ENCODE data around the gene KRTAP5-11.
"Not testable (repeated sequence)": the region's sequence is repeated elsewhere in the genome, so short reads cannot be mapped to it uniquely, and the experiment has no call there.

Gene KRTAP5-11, protein sequence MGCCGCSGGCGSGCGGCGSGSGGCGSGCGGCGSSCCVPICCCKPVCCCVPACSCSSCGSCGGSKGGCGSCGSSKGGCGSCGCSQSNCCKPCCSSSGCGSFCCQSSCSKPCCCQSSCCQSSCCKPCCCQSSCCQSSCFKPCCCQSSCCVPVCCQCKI

DNA sequence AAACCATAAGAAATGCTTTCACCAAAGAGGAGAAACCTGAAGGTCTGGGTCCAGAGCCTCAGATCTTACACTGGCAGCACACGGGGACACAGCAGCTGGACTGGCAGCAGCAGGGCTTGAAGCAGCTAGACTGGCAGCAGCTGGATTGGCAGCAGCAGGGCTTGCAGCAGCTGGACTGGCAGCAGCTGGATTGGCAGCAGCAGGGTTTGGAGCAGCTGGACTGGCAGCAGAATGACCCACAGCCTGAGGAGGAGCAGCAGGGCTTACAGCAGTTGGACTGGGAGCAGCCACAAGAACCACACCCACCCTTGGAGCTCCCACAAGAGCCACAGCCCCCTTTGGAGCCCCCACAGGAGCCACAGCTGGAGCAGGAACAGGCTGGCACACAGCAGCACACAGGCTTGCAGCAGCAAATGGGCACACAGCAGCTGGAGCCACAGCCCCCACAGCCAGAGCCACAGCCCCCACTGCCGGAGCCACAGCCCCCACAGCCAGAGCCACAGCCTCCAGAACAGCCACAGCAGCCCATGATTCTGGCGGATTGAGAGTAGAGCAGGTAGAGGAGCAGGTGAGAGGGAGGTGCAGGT, at the start of gene KRTAP5-11:
Gene KRTAP5-11 (minus strand): TSS at position 567 of the 587 bp plus-strand sequence. CDS start 38 bp downstream, at position 529.
- FAIRE-seq, result no peak
- DNase-seq (ENCODE audit: low spot score), result no peak

DNA sequence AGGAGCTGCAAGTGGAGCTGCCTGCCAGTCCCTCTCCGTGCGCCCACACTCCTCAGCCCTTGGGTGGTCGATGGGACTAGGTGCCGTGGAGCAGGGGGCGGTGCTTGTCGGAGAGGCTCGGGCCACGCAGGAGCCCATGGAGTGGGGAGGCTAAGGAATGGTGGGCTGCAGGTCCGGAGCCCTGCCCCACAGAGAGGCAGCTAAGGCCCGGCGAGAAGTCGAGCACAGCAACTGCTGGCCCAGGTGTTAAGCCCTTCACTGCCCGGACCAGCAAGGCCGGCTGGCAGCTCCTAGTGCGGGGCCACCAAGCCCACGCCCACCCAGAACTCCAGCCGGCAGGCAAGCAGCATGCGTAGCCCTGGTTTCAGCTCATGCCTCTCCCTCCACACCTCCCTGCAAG, 48.9 kb upstream of the KRTAP5-11 start:
- FAIRE-seq; DNase-seq (ENCODE audit: low spot score): not testable (repeated sequence)

DNA sequence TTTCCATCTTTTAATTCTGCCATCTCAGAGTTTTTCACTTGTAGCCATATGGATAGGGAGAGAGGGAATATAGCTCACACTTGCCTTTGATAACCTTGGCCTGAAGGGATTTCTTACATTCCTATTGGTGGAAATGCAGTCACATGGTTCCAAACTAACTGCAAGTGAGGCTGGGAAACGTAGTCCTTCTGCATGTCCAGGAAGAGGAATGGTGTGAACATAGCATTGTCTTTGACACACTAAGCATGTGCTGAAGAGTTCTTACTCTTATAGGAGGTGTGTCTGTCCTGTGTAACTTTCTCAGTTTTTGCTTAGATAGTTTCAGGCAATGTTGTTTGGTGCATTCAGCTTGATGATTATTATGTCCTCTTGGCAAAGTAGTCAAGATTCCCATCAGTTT, 47.4 kb upstream of the KRTAP5-11 start:
- DNase-seq (ENCODE audit: low spot score); FAIRE-seq: not testable (repeated sequence)

GRCh38 chr11:71628943-71629342, 46.3 kb upstream of the KRTAP5-11 start:
- not testable (repeated sequence) for FAIRE-seq; DNase-seq (ENCODE audit: low spot score)

DNA sequence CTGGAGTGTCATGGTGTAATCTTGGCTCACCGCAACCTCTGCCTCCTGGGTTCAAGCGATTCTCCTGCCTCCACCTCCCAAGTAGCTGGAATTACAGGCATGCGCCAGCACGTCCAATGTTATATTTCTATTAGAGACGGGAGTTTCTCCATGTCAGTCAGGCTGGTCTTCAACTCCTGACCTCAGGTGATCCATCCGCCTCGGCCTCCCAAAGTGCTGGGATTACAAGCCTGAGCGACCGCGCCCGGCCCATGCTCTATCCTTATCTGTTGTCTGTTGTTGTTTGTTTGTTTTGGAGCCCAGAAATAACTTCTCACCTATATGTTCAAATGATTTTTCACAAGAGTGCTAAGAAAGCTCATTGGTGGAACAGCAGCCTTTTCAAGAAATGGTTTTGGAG, 40.6 kb upstream of the KRTAP5-11 start:
- FAIRE-seq; DNase-seq (ENCODE audit: low spot score): not testable (repeated sequence)

- not testable (repeated sequence) for DNase-seq (ENCODE audit: low spot score); FAIRE-seq
Observed at GRCh38 chr11:71622561-71622960, 39.9 kb upstream of the KRTAP5-11 start.

GRCh38 chr11:71615003-71615402, 32.3 kb upstream of the KRTAP5-11 start:
- FAIRE-seq; DNase-seq (ENCODE audit: low spot score): not testable (repeated sequence)

DNA sequence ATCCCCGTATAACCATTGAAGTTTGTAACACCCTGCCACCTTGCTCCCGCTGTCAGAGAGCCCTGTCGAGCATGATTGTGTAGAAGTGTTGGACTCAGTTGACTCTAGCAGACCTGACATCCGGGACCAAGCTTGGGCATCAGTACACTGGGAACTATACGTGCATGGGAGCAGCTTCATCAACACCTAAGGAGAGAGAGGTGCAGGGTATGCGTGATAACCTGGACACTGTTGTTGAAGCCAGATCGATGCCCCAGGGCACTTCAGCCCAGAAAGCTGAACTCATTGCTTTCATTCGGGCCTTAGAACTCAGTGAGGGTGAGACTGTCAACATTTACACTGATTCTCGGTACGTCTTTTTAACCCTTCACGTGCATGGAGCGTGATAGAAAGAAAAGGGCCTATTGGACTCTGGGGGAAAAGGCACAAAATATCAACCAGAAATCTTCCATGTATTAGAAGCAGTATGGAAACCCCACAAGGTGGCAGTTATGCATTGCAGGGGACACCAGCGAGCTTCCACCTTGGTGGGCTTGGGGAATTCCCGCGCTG, 31.8 kb upstream of the KRTAP5-11 start:
- FAIRE-seq, result not testable (repeated sequence)

GRCh38 chr11:71613931-71614330, 31.3 kb upstream of the KRTAP5-11 start:
- FAIRE-seq; DNase-seq (ENCODE audit: low spot score): not testable (repeated sequence)

More for the DNA sequence above, 31.8 kb upstream of the KRTAP5-11 start:
- not testable (repeated sequence) for DNase-seq (ENCODE audit: low spot score)

DNA sequence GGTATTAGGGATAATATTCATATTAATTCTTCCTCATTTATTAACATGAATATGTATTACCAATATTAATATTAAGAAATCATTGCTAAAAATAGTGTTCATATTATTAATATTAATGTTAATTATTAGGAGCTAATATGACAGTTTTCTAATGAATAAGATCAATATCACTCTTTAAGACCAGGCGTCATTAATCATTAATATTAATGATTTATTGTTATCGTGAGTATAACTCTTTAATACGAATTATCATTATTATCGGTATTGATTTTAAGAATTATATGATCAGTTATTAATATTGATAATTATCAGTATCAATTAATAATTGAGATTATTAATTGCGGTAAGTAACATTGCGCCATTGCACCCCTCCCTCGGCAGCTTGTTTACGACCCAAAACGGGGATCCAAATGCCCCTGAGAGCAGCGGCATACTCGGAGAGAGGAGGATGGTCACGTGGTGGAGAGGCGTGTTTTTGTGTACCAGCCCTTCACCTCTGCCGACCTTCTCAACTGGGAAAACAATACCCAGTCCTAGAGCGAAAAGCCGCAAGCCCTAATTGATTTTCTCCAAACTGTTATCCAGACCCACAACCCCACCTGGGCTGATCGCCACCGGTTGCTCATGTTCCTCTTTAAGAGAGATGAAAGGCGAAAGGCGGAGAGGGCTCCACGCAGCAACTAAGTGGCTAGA, 28.7 kb upstream of the KRTAP5-11 start:
- FAIRE-seq, result peak; percentile 37
- not testable (repeated sequence) for DNase-seq (ENCODE audit: low spot score)

DNA sequence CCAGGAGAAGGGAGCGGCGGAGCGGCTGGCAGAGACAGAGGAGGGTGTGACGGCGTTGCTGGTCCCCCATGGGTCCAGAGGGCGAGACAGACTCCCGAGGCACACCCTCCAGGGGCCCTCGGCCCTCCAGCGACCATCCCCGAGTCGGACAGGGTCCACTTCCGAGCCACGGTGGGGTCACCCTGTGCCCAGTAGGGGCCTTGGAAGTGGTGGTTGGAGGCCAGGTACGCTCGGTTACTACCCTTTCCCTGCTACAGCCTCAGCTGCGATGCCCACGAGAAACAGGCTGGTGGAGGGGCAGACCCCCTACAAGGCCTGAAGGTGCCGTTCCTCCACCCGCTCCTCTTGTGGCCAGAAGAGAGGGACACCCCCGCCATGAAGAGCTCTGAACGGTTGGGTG, 25.6 kb upstream of the KRTAP5-11 start:
- DNase-seq (ENCODE audit: low spot score); FAIRE-seq: not testable (repeated sequence)

DNA sequence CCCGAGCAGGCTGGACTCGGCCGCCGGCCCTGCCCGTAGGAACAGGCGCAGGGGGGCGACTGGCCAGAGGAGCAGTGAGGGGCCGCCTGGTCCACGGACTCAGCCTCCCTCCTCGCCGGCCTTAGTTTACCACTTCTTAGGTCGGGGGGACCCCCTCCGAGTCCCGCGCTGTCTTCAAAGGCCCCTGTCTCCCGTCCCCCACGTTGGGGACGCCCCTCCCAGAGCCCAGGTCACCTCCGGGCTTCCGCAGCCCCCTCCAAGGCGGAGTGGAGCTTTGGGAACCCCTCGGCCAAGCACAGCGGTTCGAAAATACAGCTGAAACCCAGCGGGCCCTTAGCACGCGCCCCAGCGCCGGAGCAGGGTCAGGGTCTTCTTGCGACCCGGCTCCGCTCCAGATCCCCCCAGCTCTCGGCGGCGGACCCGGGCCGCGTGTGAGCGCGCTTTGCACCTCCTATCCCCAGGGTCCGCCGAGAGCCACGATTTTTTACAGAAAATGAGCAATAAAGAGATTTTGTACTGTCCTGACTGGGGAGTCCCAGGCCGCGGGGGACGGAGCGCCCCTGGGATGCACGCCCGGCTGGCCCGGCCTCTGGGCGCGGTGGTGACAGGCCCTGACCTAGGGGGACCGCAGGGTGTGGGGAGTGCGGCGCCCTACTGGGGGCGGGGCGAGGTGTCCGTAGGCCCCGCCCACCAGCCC, 25.0 kb upstream of the KRTAP5-11 start:
- not testable (repeated sequence) for FAIRE-seq; DNase-seq (ENCODE audit: low spot score)

DNA sequence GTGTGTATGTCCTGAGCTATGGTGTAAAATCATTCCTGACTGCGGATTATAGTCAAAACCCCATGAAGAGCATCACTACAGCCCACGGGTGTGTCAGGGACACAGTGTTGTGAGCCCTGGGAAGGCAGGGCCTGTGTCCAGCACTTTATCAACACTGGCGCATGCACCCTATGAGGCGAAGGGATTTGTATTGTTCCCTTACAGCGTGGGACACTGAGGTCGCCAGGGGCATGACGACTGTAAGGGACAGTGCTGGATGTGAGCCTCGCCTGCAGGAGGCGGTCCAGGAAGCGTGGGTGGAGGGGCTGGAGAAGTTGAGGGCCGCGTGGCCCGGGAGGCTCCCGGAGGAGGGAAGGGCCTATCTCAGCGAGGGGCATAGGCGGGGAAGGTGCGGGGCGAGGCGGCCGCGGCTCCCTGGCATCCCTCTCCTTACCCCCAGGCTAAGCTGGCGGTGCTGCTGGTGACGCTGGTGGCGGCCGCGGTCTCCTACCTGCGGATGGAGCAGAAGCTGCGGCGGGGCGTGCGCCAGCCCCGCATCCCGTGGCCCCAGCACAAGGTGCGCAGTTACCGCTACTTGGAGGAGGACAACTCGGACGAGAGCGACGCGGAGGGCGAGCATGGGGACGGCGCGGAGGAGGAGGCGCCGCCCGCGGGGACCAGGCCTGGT, 24.3 kb upstream of the KRTAP5-11 start:
- not testable (repeated sequence) for DNase-seq (ENCODE audit: low spot score); FAIRE-seq

GRCh38 chr11:71604798-71605488, 22.3 kb upstream of the KRTAP5-11 start:
- not testable (repeated sequence) for FAIRE-seq

GRCh38 chr11:71603221-71603620, 20.5 kb upstream of the KRTAP5-11 start:
- FAIRE-seq; DNase-seq (ENCODE audit: low spot score): not testable (repeated sequence)

More at GRCh38 chr11:71604798-71605488, 22.3 kb upstream of the KRTAP5-11 start:
- DNase-seq (ENCODE audit: low spot score), result not testable (repeated sequence)

DNA sequence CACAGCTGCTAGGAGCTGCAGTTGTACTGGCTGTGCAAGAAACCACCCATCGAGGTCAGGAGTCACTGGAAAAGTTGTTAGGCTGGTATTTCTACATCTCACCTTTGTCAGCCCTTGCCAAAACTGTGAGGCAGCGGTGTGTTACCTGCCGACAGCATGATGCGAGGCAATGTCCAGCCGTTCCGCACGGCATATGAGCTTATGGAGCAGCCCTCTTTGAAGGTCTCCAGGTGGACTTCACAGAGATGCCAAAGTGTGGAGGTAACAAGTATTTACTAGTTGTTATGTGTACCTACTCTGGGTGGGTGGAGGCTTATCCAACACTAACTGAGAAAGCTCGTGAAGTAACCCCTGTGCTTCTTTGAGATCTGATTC, 6.9 kb upstream of the KRTAP5-11 start:
- not testable (repeated sequence) for DNase-seq (ENCODE audit: low spot score); FAIRE-seq

- peak; percentile 7 for DNase-seq (ENCODE audit: low spot score)
- not testable (repeated sequence) for FAIRE-seq
Observed at GRCh38 chr11:71588822-71589545, 6.3 kb upstream of the KRTAP5-11 start.

GRCh38 chr11:71588314-71588713, 5.6 kb upstream of the KRTAP5-11 start:
- FAIRE-seq; DNase-seq (ENCODE audit: low spot score): not testable (repeated sequence)

GRCh38 chr11:71585673-71586072, 3.0 kb upstream of the KRTAP5-11 start:
- not testable (repeated sequence) for FAIRE-seq; DNase-seq (ENCODE audit: low spot score)
